ENCODE results near the gene TAGAP. TPM values are rescaled to one million over a fixed set of nuclear protein-coding genes. Genes with fewer than 3 reads are reported as not detected.
"Not testable (repeated sequence)": the region's sequence is repeated elsewhere in the genome, so short reads cannot be mapped to it uniquely, and the experiment has no call there.

TAGAP gene
- total and polyA plus RNA-seq, 4 donors = 0.23 to 5.8 (median 3.8) TPM

GRCh38 chr6:159033160-159034049, 11.4 kb downstream of the TAGAP start:
- no peaks in the 10 kb centered on the region for H3K4me1 ChIP-seq (ENCODE audit: control insufficient read depth in 1 of 2, insufficient read depth in 2 of 2, low read length in 2 of 2)
- H3K36me3 ChIP-seq (ENCODE audit: control insufficient read depth in 1 of 2, insufficient read depth in 2 of 2, low read length in 1 of 2) = no peaks in the 10 kb centered on the region
- H3K4me3 ChIP-seq (ENCODE audit: low read length in 2 of 2) = no peak overlapping the region
- no peak overlapping the region for H3K27ac ChIP-seq (ENCODE audit: low read depth in 1 of 2, low read length in 2 of 2)
- H3K27me3 ChIP-seq (ENCODE audit: control insufficient read depth in 1 of 2, insufficient read depth in 2 of 2, low read length in 1 of 2) = no peaks in the 10 kb centered on the region
- no peak for ATAC-seq (ENCODE audit: low FRiP score)
- H3K9me3 ChIP-seq (ENCODE audit: control insufficient read depth, low read length) = no peaks in the 10 kb centered on the region
- 90 to 93% methylated on average over 11 of the region's 11 CpGs for WGBS, 2 donors
- no peak for DNase-seq
- intact Hi-C loops (cut with DNase I) = no loop called here

- H3K4me3 ChIP-seq (ENCODE audit: low read length in 2 of 2) = no peak overlapping the region
- WGBS, 2 donors = 69 to 81% methylated on average over 5 of the region's 5 CpGs
- H3K27ac ChIP-seq (ENCODE audit: low read depth in 1 of 2, low read length in 2 of 2) = no peak overlapping the region
- H3K36me3 ChIP-seq (ENCODE audit: control insufficient read depth in 1 of 2, insufficient read depth in 2 of 2, low read length in 1 of 2) = no peaks in the 10 kb centered on the region
- no peak for DNase-seq
- H3K27me3 ChIP-seq (ENCODE audit: control insufficient read depth in 1 of 2, insufficient read depth in 2 of 2, low read length in 1 of 2) = no peaks in the 10 kb centered on the region
- H3K4me1 ChIP-seq (ENCODE audit: control insufficient read depth in 1 of 2, insufficient read depth in 2 of 2, low read length in 2 of 2) = no peaks in the 10 kb centered on the region
- no peaks in the 10 kb centered on the region for H3K9me3 ChIP-seq (ENCODE audit: control insufficient read depth, low read length)
- no peak for ATAC-seq (ENCODE audit: low FRiP score)
- intact Hi-C loops (cut with DNase I) = no loop called here
Measured at GRCh38 chr6:159031846-159032245, 12.9 kb downstream of the TAGAP start.

GRCh38 chr6:159030168-159030567, 14.6 kb downstream of the TAGAP start:
- intact Hi-C loops (cut with DNase I) = no loop called here
- 89 to 94% methylated on average over 2 of the region's 2 CpGs for WGBS, 2 donors

GRCh38 chr6:159025224-159025623, 19.6 kb downstream of the TAGAP start:
- H3K4me3 ChIP-seq (ENCODE audit: low read length in 2 of 2); H3K4me1 ChIP-seq (ENCODE audit: control insufficient read depth in 1 of 2, insufficient read depth in 2 of 2, low read length in 2 of 2); H3K27ac ChIP-seq (ENCODE audit: low read depth in 1 of 2, low read length in 2 of 2); DNase-seq; intact Hi-C loops (cut with DNase I); H3K9me3 ChIP-seq (ENCODE audit: control insufficient read depth, low read length); H3K27me3 ChIP-seq (ENCODE audit: control insufficient read depth in 1 of 2, insufficient read depth in 2 of 2, low read length in 1 of 2); ATAC-seq (ENCODE audit: low FRiP score); H3K36me3 ChIP-seq (ENCODE audit: control insufficient read depth in 1 of 2, insufficient read depth in 2 of 2, low read length in 1 of 2): not testable (repeated sequence)
- WGBS, 2 donors = 41 to 98% methylated on average over 1 of the region's 1 CpG

More at GRCh38 chr6:159030168-159030567, 14.6 kb downstream of the TAGAP start:
- Histone ChIP-seq H3K36me3 (ENCODE audit: control insufficient read depth in 1 of 2, insufficient read depth in 2 of 2, low read length in 1 of 2) (no peaks in the 10 kb centered on the region), H3K4me3 (ENCODE audit: low read length in 2 of 2) (no peak overlapping the region), H3K27ac (ENCODE audit: low read depth in 1 of 2, low read length in 2 of 2) (no peak overlapping the region), H3K9me3 (ENCODE audit: control insufficient read depth, low read length) (no peaks in the 10 kb centered on the region), H3K4me1 (ENCODE audit: control insufficient read depth in 1 of 2, insufficient read depth in 2 of 2, low read length in 2 of 2) (no peaks in the 10 kb centered on the region), H3K27me3 (ENCODE audit: control insufficient read depth in 1 of 2, insufficient read depth in 2 of 2, low read length in 1 of 2) (no peaks in the 10 kb centered on the region)
- ATAC-seq (ENCODE audit: low FRiP score) (no peak), DNase-seq (no peak)

- Histone ChIP-seq H3K4me1 (ENCODE audit: control insufficient read depth in 1 of 2, insufficient read depth in 2 of 2, low read length in 2 of 2) (no peaks in the 10 kb centered on the region), H3K27ac (ENCODE audit: low read depth in 1 of 2, low read length in 2 of 2) (no peak overlapping the region), H3K4me3 (ENCODE audit: low read length in 2 of 2) (no peak overlapping the region), H3K36me3 (ENCODE audit: control insufficient read depth in 1 of 2, insufficient read depth in 2 of 2, low read length in 1 of 2) (no peaks in the 10 kb centered on the region), H3K9me3 (ENCODE audit: control insufficient read depth, low read length) (peaks cover 4% of the 10 kb centered on the region), H3K27me3 (ENCODE audit: control insufficient read depth in 1 of 2, insufficient read depth in 2 of 2, low read length in 1 of 2) (no peaks in the 10 kb centered on the region)
- intact Hi-C loops (cut with DNase I) = no loop called here
- DNase-seq (no peak), ATAC-seq (ENCODE audit: low FRiP score) (no peak)
- WGBS, 2 donors = 90 to 93% methylated on average over 4 of the region's 4 CpGs
Measured at GRCh38 chr6:159023893-159024292, 20.9 kb downstream of the TAGAP start.

GRCh38 chr6:159020011-159020410, 24.8 kb downstream of the TAGAP start:
- H3K4me1 ChIP-seq (ENCODE audit: control insufficient read depth in 1 of 2, insufficient read depth in 2 of 2, low read length in 2 of 2) = no peaks in the 10 kb centered on the region
- DNase-seq (no peak), ATAC-seq (ENCODE audit: low FRiP score) (no peak)
- WGBS, 2 donors = 96 to 98% methylated on average over 2 of the region's 2 CpGs
- H3K9me3 ChIP-seq (ENCODE audit: control insufficient read depth, low read length) = peaks cover 4% of the 10 kb centered on the region
- no peaks in the 10 kb centered on the region for H3K36me3 ChIP-seq (ENCODE audit: control insufficient read depth in 1 of 2, insufficient read depth in 2 of 2, low read length in 1 of 2)
- no peak overlapping the region for H3K4me3 ChIP-seq (ENCODE audit: low read length in 2 of 2)
- intact Hi-C loops (cut with DNase I) = no loop called here
- no peak overlapping the region for H3K27ac ChIP-seq (ENCODE audit: low read depth in 1 of 2, low read length in 2 of 2)
- H3K27me3 ChIP-seq (ENCODE audit: control insufficient read depth in 1 of 2, insufficient read depth in 2 of 2, low read length in 1 of 2) = no peaks in the 10 kb centered on the region

- no peak for ATAC-seq (ENCODE audit: low FRiP score)
- no peak for DNase-seq
- Histone ChIP-seq H3K36me3 (ENCODE audit: control insufficient read depth in 1 of 2, insufficient read depth in 2 of 2, low read length in 1 of 2) (no peaks in the 10 kb centered on the region), H3K4me1 (ENCODE audit: control insufficient read depth in 1 of 2, insufficient read depth in 2 of 2, low read length in 2 of 2) (no peaks in the 10 kb centered on the region), H3K27ac (ENCODE audit: low read depth in 1 of 2, low read length in 2 of 2) (no peak overlapping the region), H3K4me3 (ENCODE audit: low read length in 2 of 2) (no peak overlapping the region), H3K9me3 (ENCODE audit: control insufficient read depth, low read length) (no peaks in the 10 kb centered on the region), H3K27me3 (ENCODE audit: control insufficient read depth in 1 of 2, insufficient read depth in 2 of 2, low read length in 1 of 2) (no peaks in the 10 kb centered on the region)
- WGBS, 2 donors = 37 to 39% methylated on average over 3 of the region's 3 CpGs
- intact Hi-C loops (cut with DNase I) = no loop called here
Measured at GRCh38 chr6:159017757-159018559, 26.8 kb downstream of the TAGAP start.

- DNase-seq (no peak), ATAC-seq (ENCODE audit: low FRiP score) (no peak)
- no peak overlapping the region for H3K4me3 ChIP-seq (ENCODE audit: low read length in 2 of 2)
- H3K27ac ChIP-seq (ENCODE audit: low read depth in 1 of 2, low read length in 2 of 2) = no peak overlapping the region
- H3K36me3 ChIP-seq (ENCODE audit: control insufficient read depth in 1 of 2, insufficient read depth in 2 of 2, low read length in 1 of 2) = no peaks in the 10 kb centered on the region
- H3K4me1 ChIP-seq (ENCODE audit: control insufficient read depth in 1 of 2, insufficient read depth in 2 of 2, low read length in 2 of 2) = no peaks in the 10 kb centered on the region
- no peaks in the 10 kb centered on the region for H3K9me3 ChIP-seq (ENCODE audit: control insufficient read depth, low read length)
- H3K27me3 ChIP-seq (ENCODE audit: control insufficient read depth in 1 of 2, insufficient read depth in 2 of 2, low read length in 1 of 2) = no peaks in the 10 kb centered on the region
- intact Hi-C loops (cut with DNase I) = no loop called here
Measured at GRCh38 chr6:159014406-159014805, 30.4 kb downstream of the TAGAP start.

Measured in aorta (tissue), 5 donors.